DOHH2 (cell line): ENCODE results near the gene PPWD1.

Experiments
- EZH2phosphoT487 ChIP-seq: fragments of 200-600 bp; sonication (generic); IDR thresholded peaks from 2 replicates; pipeline ENCODE4 v1.6.1; 2017; ENCODE audit warnings: borderline replicate concordance, mild to moderate bottlenecking, antibody characterized with exemption, low read length, moderate library complexity, mixed read lengths
- TF ChIP-seq, protein P1 (sequence below): fragments of 200-600 bp; sonication (generic); IDR thresholded peaks from one replicate; pipeline ENCODE4 v1.5.1; 2014; ENCODE audit warnings: antibody characterized with exemption, mild to moderate bottlenecking, low read depth, low read length; ENCODE audit not compliant: poor library complexity, severe bottlenecking

DNA sequence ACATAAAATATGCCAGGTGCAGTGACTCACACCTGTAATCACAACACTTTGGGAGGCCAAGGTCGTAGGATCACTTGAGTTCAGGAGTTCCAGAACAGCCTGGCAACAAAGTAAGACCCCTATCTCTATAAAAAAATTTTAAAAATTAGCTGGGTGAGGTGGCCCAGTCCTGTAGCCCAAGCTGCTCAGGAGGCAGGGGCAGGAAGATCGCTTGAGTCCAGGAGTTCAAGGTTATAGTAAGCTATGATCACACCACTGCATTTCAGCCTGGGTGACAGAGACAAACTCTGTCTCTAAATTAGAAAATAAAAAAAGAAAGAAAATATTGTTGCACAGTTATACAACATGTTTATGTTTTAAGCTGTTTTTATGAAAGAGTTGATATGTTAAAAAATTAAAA is 6.9 kb upstream of the PPWD1 start:
- TF ChIP-seq, protein P1, sequence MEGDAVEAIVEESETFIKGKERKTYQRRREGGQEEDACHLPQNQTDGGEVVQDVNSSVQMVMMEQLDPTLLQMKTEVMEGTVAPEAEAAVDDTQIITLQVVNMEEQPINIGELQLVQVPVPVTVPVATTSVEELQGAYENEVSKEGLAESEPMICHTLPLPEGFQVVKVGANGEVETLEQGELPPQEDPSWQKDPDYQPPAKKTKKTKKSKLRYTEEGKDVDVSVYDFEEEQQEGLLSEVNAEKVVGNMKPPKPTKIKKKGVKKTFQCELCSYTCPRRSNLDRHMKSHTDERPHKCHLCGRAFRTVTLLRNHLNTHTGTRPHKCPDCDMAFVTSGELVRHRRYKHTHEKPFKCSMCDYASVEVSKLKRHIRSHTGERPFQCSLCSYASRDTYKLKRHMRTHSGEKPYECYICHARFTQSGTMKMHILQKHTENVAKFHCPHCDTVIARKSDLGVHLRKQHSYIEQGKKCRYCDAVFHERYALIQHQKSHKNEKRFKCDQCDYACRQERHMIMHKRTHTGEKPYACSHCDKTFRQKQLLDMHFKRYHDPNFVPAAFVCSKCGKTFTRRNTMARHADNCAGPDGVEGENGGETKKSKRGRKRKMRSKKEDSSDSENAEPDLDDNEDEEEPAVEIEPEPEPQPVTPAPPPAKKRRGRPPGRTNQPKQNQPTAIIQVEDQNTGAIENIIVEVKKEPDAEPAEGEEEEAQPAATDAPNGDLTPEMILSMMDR = no peak
- no peak for TF ChIP-seq EZH2phosphoT487
